HEK293T (cell line): ENCODE measurements around the gene PCMTD2.

Source experiments
- ELF4 ChIP-seq: fragments of 450-650 bp; IDR thresholded peaks from 2 replicates; pipeline ENCODE4 v1.6.1; 2017; ENCODE audit warnings: antibody characterized with exemption
- FOXM1 ChIP-seq: fragments of 450-650 bp; IDR thresholded peaks from 2 replicates; pipeline ENCODE4 v1.6.1; 2017; ENCODE audit warnings: mild to moderate bottlenecking, borderline replicate concordance
- L3MBTL2 ChIP-seq: fragments of 450-650 bp; conservative IDR thresholded peaks from 2 replicates; pipeline ENCODE4 v1.6.1; 2016; ENCODE audit warnings: mild to moderate bottlenecking
- NFRKB ChIP-seq: fragments of 450-650 bp; IDR thresholded peaks from 2 replicates; pipeline ENCODE4 v1.6.1; 2016; ENCODE audit warnings: mild to moderate bottlenecking, moderate library complexity
- SP1 ChIP-seq: fragments of 450-650 bp; IDR thresholded peaks from 2 replicates; pipeline ENCODE4 v1.6.1; 2017
- SUZ12 ChIP-seq: fragments of 450-650 bp; IDR thresholded peaks from 2 replicates; pipeline ENCODE4 v1.6.1; 2016; ENCODE audit warnings: mild to moderate bottlenecking
- TARDBP ChIP-seq: fragments of 450-650 bp; IDR thresholded peaks from 2 replicates; pipeline ENCODE4 v1.6.1; 2016

GRCh38 chr20:64239449-64240242 lies 15.9 kb upstream of the PCMTD2 start:
- TF ChIP-seq SP1 (no peak), SUZ12 (no peak), ELF4 (no peak), TARDBP (no peak), NFRKB (no peak), L3MBTL2 (no peak), FOXM1 (no peak)
